Measurements from ENCODE around the gene TSPAN31. TPM values are rescaled to one million over a fixed set of nuclear protein-coding genes. Genes with fewer than 3 reads are reported as not detected.
A peak's percentile ranks its signal among the peaks of the same experiment; 100 is the strongest.

The TSPAN31 gene
- total and polyA plus RNA-seq, 9 of the 15 experiments (the other 6 are each of a cell fraction or from before 2014, with no cell fraction given), result 11.3 to 26.4 (median 14.3) TPM

GRCh38 chr12:57782608-57783465 is 38.0 kb downstream of the TSPAN31 start, which contains the start of gene TSFM (continued):
- TF ChIP-seq ZHX1 (conservative IDR thresholded peaks at IDR 0.05; ENCODE audit: low read length) (no peak), POLR3A (IDR thresholded peaks at IDR 0.05; ENCODE audit: borderline replicate concordance, extremely low read depth, insufficient read depth, insufficient read length) (no peak), ETS2 (tag; IDR thresholded peaks at IDR 0.05; ENCODE audit: borderline replicate concordance, poor library complexity, severe bottlenecking) (no peak), POLR2AphosphoS5 (IDR thresholded peaks at IDR 0.05; ENCODE audit: control insufficient read depth, insufficient read depth, low read depth, low read length) (peak; percentile 89), HOXB6 (CRISPR knock-in tag; IDR thresholded peaks at IDR 0.05; ENCODE audit: borderline replicate concordance) (no peak), SMARCE1 (IDR thresholded peaks at IDR 0.05) (no peak), ZNF507 (tag; conservative IDR thresholded peaks at IDR 0.05) (no peak), CBX2 (IDR thresholded peaks at IDR 0.05; ENCODE audit: insufficient read depth, low read length, poor library complexity, severe bottlenecking) (no peak), TEAD2 (tag; IDR thresholded peaks at IDR 0.05) (no peak), TCF7L2 (IDR thresholded peaks at IDR 0.05; ENCODE audit: low read depth, low read length) (no peak), ZNF76 (CRISPR knock-in tag; IDR thresholded peaks at IDR 0.05; ENCODE audit: borderline replicate concordance) (no peak), TBP (optimal IDR thresholded peaks at IDR 0.05; ENCODE audit: low read depth, low read length) (peak; percentile 83), KLF6 (CRISPR knock-in tag; IDR thresholded peaks at IDR 0.05; ENCODE audit: borderline replicate concordance) (no peak), E2F8 (IDR thresholded peaks at IDR 0.05; ENCODE audit: low read depth, partially characterized antibody) (peak; percentile 82), CHD1 (IDR thresholded peaks at IDR 0.05; ENCODE audit: low read length) (peak; percentile 68), DMBX1 (CRISPR knock-in tag; IDR thresholded peaks at IDR 0.05; ENCODE audit: borderline replicate concordance) (no peak), ZBTB7A (IDR thresholded peaks at IDR 0.05; ENCODE audit: borderline replicate concordance, control insufficient read depth, low read depth, low read length) (no peak), ETV5 (CRISPR knock-in tag; IDR thresholded peaks at IDR 0.05; ENCODE audit: low read depth) (peak; percentile 75), STAT5B (CRISPR knock-in tag; IDR thresholded peaks at IDR 0.05) (no peak)
- TF ChIP-seq, protein P1, sequence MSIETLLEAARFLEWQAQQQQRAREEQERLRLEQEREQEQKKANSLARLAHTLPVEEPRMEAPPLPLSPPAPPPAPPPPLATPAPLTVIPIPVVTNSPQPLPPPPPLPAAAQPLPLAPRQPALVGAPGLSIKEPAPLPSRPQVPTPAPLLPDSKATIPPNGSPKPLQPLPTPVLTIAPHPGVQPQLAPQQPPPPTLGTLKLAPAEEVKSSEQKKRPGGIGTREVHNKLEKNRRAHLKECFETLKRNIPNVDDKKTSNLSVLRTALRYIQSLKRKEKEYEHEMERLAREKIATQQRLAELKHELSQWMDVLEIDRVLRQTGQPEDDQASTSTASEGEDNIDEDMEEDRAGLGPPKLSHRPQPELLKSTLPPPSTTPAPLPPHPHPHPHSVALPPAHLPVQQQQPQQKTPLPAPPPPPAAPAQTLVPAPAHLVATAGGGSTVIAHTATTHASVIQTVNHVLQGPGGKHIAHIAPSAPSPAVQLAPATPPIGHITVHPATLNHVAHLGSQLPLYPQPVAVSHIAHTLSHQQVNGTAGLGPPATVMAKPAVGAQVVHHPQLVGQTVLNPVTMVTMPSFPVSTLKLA (conservative IDR thresholded peaks at IDR 0.05), result peak; percentile 93 to 98

All from K562 (cell line).